GM10248 (cell line): ENCODE data around the gene ITGA2B.

ENCODE experiments used
- CTCF ChIA-PET: fragments of 300-600 bp; sonication (Branson Sonifier 250); formaldehyde crosslinking; extraction: SDS; loops from one replicate; lab custom pipeline; 2021; ENCODE audit warnings: antibody characterized with exemption; lab: Yijun Ruan, JAX
- POLR2A ChIA-PET: fragments of 350-650 bp; sonication (Branson Sonifier 250); formaldehyde crosslinking; extraction: SDS; loops from one replicate; lab custom pipeline; 2020; ENCODE audit warnings: antibody characterized with exemption; lab: Yijun Ruan, JAX
- DNase-seq: peaks from one replicate; pipeline ENCODE4 v3.0.0; 2012; ENCODE audit errors: extremely low spot score
- TF ChIP-seq, protein P1 (sequence below): IDR thresholded peaks from 2 replicates; pipeline ENCODE4 v1.5.1; 2012; ENCODE audit warnings: mild to moderate bottlenecking, low read depth; ENCODE audit errors: extremely low read depth, missing control alignments, control extremely low read depth

The ITGA2B gene

DNA sequence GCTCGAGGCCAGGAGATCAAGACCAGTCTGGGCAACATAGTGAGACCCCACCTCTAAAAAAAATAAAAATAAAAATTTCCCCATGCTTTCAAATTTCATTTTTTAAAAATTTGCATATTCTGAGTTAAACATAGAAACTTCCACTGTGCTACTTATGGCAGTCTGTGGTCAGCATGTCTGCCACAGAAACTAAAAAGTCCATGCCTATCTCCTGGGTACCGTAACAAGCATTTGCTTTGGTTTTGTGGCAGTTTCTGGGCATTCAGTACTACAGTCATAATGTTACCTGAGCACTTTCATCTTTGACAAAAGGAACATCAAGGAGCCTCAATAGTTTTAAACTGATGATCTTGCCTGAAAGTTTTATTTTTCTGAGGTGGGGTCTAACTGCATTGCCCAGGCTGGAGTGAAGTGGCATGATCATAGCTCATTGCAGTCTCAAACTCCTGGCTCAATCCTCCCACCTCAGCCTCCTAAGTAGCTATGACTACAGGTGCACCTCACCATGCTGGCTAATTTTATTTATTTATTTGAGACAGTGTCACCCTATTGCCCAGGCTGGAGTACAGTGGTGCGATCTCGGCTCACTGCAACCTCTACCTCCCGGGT is 13.2 kb upstream of the ITGA2B start:
- TF ChIP-seq, protein P1, sequence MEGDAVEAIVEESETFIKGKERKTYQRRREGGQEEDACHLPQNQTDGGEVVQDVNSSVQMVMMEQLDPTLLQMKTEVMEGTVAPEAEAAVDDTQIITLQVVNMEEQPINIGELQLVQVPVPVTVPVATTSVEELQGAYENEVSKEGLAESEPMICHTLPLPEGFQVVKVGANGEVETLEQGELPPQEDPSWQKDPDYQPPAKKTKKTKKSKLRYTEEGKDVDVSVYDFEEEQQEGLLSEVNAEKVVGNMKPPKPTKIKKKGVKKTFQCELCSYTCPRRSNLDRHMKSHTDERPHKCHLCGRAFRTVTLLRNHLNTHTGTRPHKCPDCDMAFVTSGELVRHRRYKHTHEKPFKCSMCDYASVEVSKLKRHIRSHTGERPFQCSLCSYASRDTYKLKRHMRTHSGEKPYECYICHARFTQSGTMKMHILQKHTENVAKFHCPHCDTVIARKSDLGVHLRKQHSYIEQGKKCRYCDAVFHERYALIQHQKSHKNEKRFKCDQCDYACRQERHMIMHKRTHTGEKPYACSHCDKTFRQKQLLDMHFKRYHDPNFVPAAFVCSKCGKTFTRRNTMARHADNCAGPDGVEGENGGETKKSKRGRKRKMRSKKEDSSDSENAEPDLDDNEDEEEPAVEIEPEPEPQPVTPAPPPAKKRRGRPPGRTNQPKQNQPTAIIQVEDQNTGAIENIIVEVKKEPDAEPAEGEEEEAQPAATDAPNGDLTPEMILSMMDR, result no peak
- DNase-seq, result no peak
- POLR2A ChIA-PET, result no interaction called here
- CTCF ChIA-PET, result interaction anchor here (1.0 to 7.9 kb wide), 2 partner anchors 13 to 120 kb away, joined by 3 to 72 read pairs; no protein-coding TSS in a partner anchor

DNA sequence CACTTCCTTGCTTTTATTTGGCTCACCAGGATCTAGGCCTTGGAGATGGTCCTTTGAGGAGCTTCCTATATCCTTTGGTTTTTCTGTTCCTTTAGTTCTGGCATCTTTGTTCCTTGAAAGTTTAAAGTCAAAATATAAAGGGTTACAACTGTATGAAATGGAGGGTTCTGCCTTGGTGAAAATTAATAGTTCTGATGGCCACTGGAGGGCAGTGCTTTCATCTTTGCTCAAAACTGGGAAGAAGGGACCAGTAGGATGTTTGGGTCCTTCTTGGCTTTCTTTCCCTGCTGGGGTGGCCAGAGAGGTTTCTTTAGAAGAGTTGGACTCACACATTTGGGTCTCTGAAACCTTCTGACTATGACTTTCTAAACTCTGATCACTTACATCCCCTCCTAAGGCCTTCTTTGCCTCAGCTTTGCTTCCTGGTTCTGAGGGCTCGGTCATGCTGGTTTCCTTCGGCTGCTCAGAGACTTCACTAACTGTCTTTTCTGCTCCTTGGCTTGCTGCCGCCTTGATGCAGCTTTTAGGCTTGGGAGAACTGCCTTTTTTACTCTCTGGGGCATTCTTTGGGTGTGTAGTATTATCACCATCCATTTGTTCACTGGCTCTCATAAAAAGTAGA is 10.9 kb upstream of the ITGA2B start:
- ChIA-PET POLR2A (no interaction called here), CTCF (interaction anchor here (0.9 to 7.9 kb wide), 18 partner anchors 10 to 138 kb away, joined by 3 to 72 read pairs (median 4); partner anchors contain the start of genes FAM171A2 and ITGA2B)
- TF ChIP-seq, protein P1, result peak; percentile 62
- DNase-seq, result no peak

- TF ChIP-seq, protein P1, result no peak
- CTCF ChIA-PET, result interaction anchor here (0.9 to 7.9 kb wide), 17 partner anchors 8 to 139 kb away, joined by 3 to 72 read pairs (median 5); partner anchors contain the start of genes FAM171A2, GPATCH8 and ITGA2B
- POLR2A ChIA-PET, result interaction anchor here (0.5 kb wide), 1 partner anchor 59 kb away, joined by 3 read pairs; no protein-coding TSS in a partner anchor
- no peak for DNase-seq
Measured at GRCh38 chr17:44398692-44399691, 9.5 kb upstream of the ITGA2B start.

DNA sequence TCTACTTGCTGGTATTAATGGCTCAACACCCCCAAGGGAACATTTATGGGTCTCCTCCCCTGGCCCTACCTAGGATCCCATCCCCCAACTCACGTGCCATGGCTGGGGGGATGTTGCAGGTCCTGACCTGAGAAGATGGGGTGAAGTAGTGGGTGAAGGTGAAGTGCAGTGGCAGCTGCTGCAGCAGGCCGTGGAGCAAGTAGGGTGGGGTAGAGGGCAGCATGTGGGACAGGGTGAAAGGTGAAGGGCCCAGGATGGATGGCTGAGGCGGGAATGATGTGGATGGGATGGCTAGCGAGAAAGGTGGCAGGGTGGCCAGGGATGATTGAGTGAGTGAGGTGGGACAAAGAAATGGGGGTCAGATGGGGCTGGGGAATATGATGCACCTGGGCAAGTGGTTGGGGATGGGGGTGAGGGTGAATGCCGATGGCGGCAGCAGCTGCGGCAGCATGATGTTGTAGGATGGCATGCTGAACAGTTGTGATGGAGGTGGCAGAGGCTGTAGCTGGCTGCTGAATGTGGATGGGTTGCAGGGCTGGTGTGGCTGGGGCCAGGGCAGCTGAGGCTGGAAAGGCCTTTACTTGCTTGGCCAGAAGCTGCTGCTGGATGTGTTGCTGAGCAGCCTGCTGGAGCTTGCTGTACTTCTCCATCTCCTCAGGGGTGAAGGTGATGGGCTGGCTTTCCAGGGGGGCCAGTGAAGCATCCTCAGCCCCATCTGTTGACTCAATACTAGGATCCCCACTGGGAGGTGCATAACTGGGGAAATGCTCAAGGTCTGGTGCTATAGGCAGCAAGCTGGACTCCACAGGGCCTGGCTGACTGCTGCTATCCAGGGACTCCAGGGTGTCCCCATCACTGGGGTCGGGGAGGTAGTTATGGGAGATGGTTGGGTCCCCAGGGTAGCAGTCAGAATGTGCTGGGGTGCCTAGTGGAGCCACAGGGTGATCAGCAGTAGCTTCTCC is 8.3 kb upstream of the ITGA2B start:
- no peak for DNase-seq
- TF ChIP-seq, protein P1, result no peak
- ChIA-PET POLR2A (no interaction called here), CTCF (interaction anchor here (1.7 to 7.9 kb wide), 4 partner anchors 22 to 125 kb away, joined by 3 to 72 read pairs (median 5); partner anchors contain the start of genes FAM171A2 and GPATCH8)

GRCh38 chr17:44396946-44397345 is 7.5 kb upstream of the ITGA2B start:
- DNase-seq, result no peak

More at GRCh38 chr17:44396946-44397345, 7.5 kb upstream of the ITGA2B start:
- ChIA-PET CTCF (interaction anchor here (0.6 to 7.9 kb wide), 10 partner anchors 12 to 150 kb away, joined by 3 to 72 read pairs (median 4); partner anchors contain the start of gene GRN), POLR2A (no interaction called here)
- TF ChIP-seq, protein P1, result no peak
